ENCODE results near the gene PTGDS.

PTGDS gene

DNA sequence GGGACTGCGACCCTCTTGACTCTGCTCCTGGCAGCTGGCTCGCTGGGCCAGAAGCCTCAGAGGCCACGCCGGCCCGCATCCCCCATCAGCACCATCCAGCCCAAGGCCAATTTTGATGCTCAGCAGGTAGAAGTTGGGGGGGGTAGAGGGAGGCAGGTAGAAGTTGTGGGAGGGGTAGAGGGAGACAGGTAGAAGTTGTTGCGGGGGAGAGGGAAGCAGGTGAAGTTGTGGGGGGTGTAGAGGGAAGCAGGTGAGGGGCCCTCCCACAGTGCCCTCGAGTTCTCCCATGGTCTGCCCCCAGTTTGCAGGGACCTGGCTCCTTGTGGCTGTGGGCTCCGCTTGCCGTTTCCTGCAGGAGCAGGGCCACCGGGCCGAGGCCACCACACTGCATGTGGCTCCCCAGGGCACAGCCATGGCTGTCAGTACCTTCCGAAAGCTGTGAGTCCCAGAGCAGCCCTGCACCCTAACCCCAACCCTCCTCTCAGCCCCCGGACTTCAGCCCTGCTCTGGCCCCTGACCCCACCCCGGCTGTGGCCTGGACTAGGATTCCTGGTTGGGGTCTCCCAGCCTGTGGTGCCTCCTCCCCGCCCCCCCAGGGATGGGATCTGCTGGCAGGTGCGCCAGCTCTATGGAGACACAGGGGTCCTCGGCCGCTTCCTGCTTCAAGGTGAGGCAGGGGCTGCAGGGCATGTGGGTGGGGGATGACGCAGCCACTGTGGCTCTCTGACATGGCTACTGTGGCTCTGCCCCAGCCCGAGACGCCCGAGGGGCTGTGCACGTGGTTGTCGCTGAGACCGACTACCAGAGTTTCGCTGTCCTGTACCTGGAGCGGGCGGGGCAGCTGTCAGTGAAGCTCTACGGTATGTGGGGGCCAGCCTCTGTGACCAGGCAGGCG is 31.7 kb upstream of the PTGDS start:
- DNase-seq (ENCODE audit: low read depth) = no peak

- DNase-seq (ENCODE audit: low read depth) = no peak
Observed at GRCh38 chr9:136946228-136947027, 30.9 kb upstream of the PTGDS start.

- no peak for DNase-seq (ENCODE audit: low read depth)
Observed at GRCh38 chr9:136947028-136947891, 30.0 kb upstream of the PTGDS start.

DNA sequence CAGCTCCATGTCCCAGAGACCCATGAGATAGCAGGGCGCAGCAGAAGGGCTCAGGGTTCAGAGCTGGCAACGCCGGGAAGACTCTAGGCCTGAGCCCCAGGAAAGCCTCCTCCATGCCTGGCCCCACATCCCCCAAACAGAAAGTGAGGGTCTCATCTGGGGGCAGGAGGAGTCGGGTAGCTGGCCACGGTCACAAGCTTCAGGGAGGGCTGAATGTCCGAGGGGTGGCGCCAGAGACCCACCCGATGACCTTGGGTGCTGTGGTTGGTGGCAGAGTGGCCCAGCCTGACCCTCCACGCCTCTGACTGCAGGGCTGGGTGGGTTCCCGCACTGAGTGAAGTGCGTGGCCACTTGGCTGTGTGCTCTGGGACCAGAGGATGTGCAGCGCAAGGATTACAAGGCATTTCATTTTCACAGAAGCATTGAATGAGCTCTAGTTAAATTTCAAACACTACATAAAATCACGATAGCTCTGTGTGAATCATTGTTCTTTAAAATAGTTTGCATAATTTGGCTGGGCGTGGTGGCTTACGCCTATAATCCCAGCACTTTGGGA is 29.3 kb upstream of the PTGDS start:
- DNase-seq (ENCODE audit: low read depth) = no peak

- no peak for DNase-seq (ENCODE audit: low read depth)
Observed at GRCh38 chr9:136949239-136949816, 28.0 kb upstream of the PTGDS start.

DNA sequence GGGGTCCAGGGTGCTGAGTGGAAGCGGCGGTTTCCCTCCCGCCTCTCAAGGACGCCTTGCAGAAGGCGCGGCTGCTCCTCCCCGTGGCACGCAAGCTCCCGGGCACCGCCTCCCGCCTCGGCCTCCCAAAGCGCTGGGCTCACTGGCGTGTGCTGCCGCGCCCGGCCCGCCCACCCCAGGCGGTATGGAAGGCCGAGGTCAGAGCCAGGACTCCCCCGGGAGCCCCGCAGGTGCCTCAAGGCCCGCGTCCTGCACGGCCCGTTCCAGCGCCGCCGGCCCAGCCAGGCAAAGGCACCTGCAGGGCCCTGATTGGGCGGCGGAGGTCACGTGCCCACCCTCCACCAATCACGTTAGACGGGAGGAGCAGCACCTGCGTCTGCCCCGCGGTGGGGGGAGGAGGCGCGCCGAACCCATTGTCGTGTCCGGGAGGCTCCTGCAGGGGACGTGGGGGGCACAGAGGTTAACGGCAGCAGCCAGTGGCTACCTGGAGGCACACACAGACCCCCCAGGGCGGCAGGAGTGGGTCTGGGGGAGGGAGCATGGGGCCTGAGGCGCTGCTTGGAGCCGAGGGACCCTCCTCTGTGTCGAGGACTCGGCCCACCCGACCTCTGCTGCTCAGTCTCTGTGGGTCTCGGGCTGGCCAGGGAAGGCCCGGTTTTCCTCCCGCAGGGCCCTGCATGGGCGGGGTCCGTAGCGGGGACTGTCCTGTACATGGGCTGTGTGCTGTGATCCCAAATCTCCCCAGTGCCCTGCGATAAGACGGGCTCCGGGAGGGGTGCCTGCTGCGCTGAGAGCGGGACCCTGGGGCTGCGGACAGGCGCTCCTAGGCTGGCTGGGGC is 27.3 kb upstream of the PTGDS start:
- peak; percentile 92 for DNase-seq (ENCODE audit: low read depth)

- no peak for DNase-seq (ENCODE audit: low read depth)
Observed at GRCh38 chr9:136950656-136951276, 26.5 kb upstream of the PTGDS start.

GRCh38 chr9:136951541-136952320 is 25.6 kb upstream of the PTGDS start, which contains the start of gene LCN12:
Gene LCN12 (plus strand): TSS chr9:136952273. CDS start chr9:136952328, 55 bp downstream.
- no peak for DNase-seq (ENCODE audit: low read depth)

- no peak for DNase-seq (ENCODE audit: low read depth)
Observed at GRCh38 chr9:136952321-136952850, 24.9 kb upstream of the PTGDS start.

GRCh38 chr9:136952876-136953770 is 24.2 kb upstream of the PTGDS start:
- DNase-seq (ENCODE audit: low read depth) = no peak

GRCh38 chr9:136953771-136954269 is 23.5 kb upstream of the PTGDS start:
- no peak for DNase-seq (ENCODE audit: low read depth)

- no peak for DNase-seq (ENCODE audit: low read depth)
Observed at GRCh38 chr9:136954270-136955083, 22.8 kb upstream of the PTGDS start.

DNA sequence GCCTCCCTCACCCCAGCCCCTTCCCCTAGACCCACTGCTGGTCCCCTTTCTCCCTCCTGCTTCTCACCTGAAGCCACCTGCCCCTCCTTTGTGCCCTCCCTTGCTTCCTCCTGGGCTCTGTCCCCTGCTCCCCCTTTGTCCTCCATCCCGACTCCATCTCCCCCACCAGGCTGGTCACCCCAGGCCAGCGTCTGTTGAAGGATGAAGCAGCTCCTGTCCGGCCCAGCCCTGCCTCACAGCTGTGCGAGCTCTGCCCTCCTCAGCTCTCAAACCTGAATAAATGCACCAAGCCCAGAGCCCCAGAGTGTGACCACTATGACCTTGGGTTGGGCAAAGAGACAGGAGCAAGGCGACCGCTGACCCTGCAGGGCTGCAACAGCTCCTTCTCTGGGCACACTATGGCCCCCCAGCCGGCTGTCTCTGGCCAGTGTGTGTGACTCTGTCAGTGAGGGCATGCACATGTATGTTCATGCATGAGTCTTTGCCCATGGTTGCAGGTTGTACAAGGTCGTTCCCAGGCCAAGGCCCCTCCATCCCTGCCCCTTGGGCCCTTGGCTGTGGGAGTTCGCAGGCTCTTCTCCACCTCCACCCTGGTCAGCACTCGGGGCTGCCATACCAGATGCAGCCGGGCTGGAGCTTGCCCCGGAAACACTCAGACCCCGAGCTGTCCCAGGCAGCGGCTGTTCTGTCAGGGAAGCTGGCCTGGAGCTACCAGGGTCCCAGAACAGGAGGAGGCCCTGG is 21.9 kb upstream of the PTGDS start:
- no peak for DNase-seq (ENCODE audit: low read depth)

DNA sequence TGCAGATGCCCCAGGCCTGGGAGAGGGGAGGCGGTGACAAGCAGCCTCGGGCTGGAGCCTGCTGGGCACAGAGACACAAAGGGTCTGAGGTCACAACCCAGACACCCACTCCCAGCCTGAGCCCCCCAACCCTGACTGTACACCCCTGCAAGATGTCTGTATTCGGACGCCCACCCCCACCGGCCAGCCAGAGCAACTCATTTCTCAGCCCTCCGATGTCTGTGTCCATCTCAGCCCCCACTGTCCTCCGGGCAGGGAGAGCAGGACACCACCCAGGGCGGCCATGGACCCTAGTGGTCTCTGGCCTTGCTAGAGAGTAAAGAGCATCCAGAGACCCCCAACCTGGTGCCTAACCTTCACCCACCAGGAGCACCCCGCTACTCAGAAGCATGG is 21.4 kb upstream of the PTGDS start:
- no peak for DNase-seq (ENCODE audit: low read depth)

GRCh38 chr9:136956604-136957003 is 20.7 kb upstream of the PTGDS start:
- DNase-seq (ENCODE audit: low read depth) = no peak

- DNase-seq (ENCODE audit: low read depth) = no peak
Observed at GRCh38 chr9:136957461-136957860, 19.8 kb upstream of the PTGDS start.

Measured in activated T-helper 1 cell treated with Interleukin-2 at 50 U/mL for 16 hours (primary cell).